Endothelial cell of umbilical vein (primary cell): ENCODE data around the gene FARP1. TPM values are rescaled to one million over a fixed set of nuclear protein-coding genes. Genes with fewer than 3 reads are reported as not detected.

Experiments used
- BruUV-seq: library from RNA; stranded (reverse); fragments of 400-500 nt; replicated peaks from 2 replicates; lab custom pipeline; 2021; lab: Mats Ljungman, UMichigan
- CTCF ChIA-PET: fragments of 300-600, 350-600 bp; sonication (Branson Sonifier 250); formaldehyde crosslinking; loops from one replicate; lab custom pipeline; 2021; ENCODE audit warnings: antibody characterized with exemption, inconsistent platforms; lab: Charles Lee
- POLR2A ChIA-PET: fragments of 300-600, 350-600 bp; sonication (Branson Sonifier 250); formaldehyde crosslinking; loops from one replicate; lab custom pipeline; 2021; ENCODE audit warnings: antibody characterized with exemption, inconsistent platforms; lab: Charles Lee
- DNase-seq: peaks from one replicate; pipeline ENCODE4 v3.0.0-alpha.2; 2011; ENCODE audit warnings: low read depth, low spot score
- FAIRE-seq: peaks from 2 replicates; lab custom pipeline; 2011; peaks lifted over from hg19 to GRCh38; lab: Jason Lieb, UNC
- H2AFZ ChIP-seq: 2 replicates; pipeline ENCODE4 v1.6.0; 2012; ENCODE audit warnings: low read depth, low read length, control low read depth, inconsistent platforms
- H3K27ac ChIP-seq: 2 replicates; pipeline ENCODE4 v1.5.1; 2011; ENCODE audit warnings: low read depth, mild to moderate bottlenecking, control low read depth, low read length, moderate library complexity; ENCODE audit not compliant: insufficient read depth
- H3K27me3 ChIP-seq, 2 experiments: 2 replicates each; pipeline versions ENCODE4 v1.6.0 to v1.6.1; 2011; ENCODE audit warnings: low read length in 2 of 2, mixed read lengths in 1 of 2; ENCODE audit not compliant: control insufficient read depth in 2 of 2, insufficient read depth in 2 of 2
- H3K36me3 ChIP-seq, 2 experiments: 2 replicates in 1 of 2; 3 replicates in 1 of 2; pipeline ENCODE4 v1.5.1; 2011; ENCODE audit warnings: low read length in 2 of 2, mild to moderate bottlenecking in 1 of 2, moderate library complexity in 1 of 2; ENCODE audit not compliant: control insufficient read depth in 2 of 2, insufficient read depth in 2 of 2; ENCODE audit errors: extremely low read depth in 1 of 2
- H3K4me1 ChIP-seq: 3 replicates; pipeline ENCODE4 v1.5.1; 2011; ENCODE audit warnings: mild to moderate bottlenecking, low read length; ENCODE audit not compliant: control insufficient read depth, insufficient read depth; ENCODE audit errors: extremely low read depth
- H3K4me2 ChIP-seq: 2 replicates; pipeline ENCODE4 v1.6.1; 2011; ENCODE audit warnings: low read length, control low read depth, mixed read lengths; ENCODE audit not compliant: insufficient read depth
- H3K4me3 ChIP-seq, 3 experiments: fragments of 200-600 bp in 1 of 3; sonication (generic), shearing (Covaris generic) in 1 of 3; replicated peaks in 1 of 3; 2 replicates each; pipeline ENCODE4 v1.5.1; 2011 to 2016; ENCODE audit warnings: control low read depth in 3 of 3, low read length in 3 of 3, mild to moderate bottlenecking in 2 of 3, inconsistent platforms in 1 of 3, low read depth in 1 of 3, moderate library complexity in 1 of 3; ENCODE audit not compliant: insufficient read depth in 1 of 3
- H3K79me2 ChIP-seq: 2 replicates; pipeline ENCODE4 v1.6.0; 2012; ENCODE audit warnings: low read length, inconsistent platforms; ENCODE audit not compliant: control insufficient read depth, insufficient read depth
- H3K9ac ChIP-seq: replicated peaks from 2 replicates; pipeline ENCODE3; 2011; ENCODE audit warnings: low read length, control low read depth; ENCODE audit not compliant: insufficient read depth; ENCODE audit errors: extremely low read depth
- H3K9me1 ChIP-seq: replicated peaks from 3 replicates; pipeline ENCODE4 v1.6.0; 2011; ENCODE audit warnings: mild to moderate bottlenecking, low read length; ENCODE audit not compliant: control insufficient read depth, insufficient read depth; ENCODE audit errors: extremely low read depth
- H3K9me3 ChIP-seq: replicated peaks from 2 replicates; pipeline ENCODE4 v1.5.1; 2012; ENCODE audit warnings: low read length, inconsistent platforms; ENCODE audit not compliant: control insufficient read depth, insufficient read depth
- H4K20me1 ChIP-seq: replicated peaks from 2 replicates; pipeline ENCODE3; 2011; ENCODE audit warnings: mild to moderate bottlenecking, low read length; ENCODE audit not compliant: control insufficient read depth, insufficient read depth; ENCODE audit errors: extremely low read depth
- CTCF ChIP-seq, 2 donors: IDR thresholded peaks; 1 replicate in 1 of 2; 2 replicates in 1 of 2; pipeline ENCODE4 v1.5.1; 2011; ENCODE audit warnings: low read length in 2 of 2, mild to moderate bottlenecking in 2 of 2, moderate library complexity in 2 of 2, control low read depth in 1 of 2, inconsistent platforms in 1 of 2, low read depth in 1 of 2; ENCODE audit not compliant: insufficient read depth in 1 of 2; ENCODE audit errors: extremely low read depth in 1 of 2
- FOS ChIP-seq: IDR thresholded peaks from 2 replicates; pipeline ENCODE4 v1.6.1; 2011; ENCODE audit warnings: mild to moderate bottlenecking, low read length, moderate library complexity, borderline replicate concordance; ENCODE audit not compliant: insufficient read depth
- GATA2 ChIP-seq: IDR thresholded peaks from 2 replicates; pipeline ENCODE4 v1.7.0; 2011; ENCODE audit warnings: low read depth, mild to moderate bottlenecking, moderate library complexity, mixed read lengths, low read length; ENCODE audit not compliant: insufficient read length, insufficient read depth
- MAX ChIP-seq: IDR thresholded peaks from 2 replicates; pipeline ENCODE4 v1.6.1; 2011; ENCODE audit not compliant: insufficient read depth, insufficient read length
- dilution Hi-C: fragments of 300-500 bp; cut with MboI; formaldehyde crosslinking; loops from one replicate; pipeline ENCODE4 v1.15.0; 2019; ENCODE audit warnings: low sequenced_read_pairs; ENCODE audit not compliant: extremely low pct_ligation_motif_present
- intact Hi-C: fragments of 100-400 bp; cut with micrococcal nuclease; formaldehyde crosslinking; loops from one replicate; pipeline ENCODE4 v1.10.0; 2022
- polyA plus RNA-seq, 4 experiments: library from polyadenylated mRNA; depleted of rRNA in 3 of 4; stranded (reverse) in 3 of 4; unstranded in 1 of 4; fragments of >200 nt; gene quantifications; 2 replicates each; pipeline versions ENCODE4 v1.2.1 to v1.2.3, GENCODE V29; 2011 to 2012; ENCODE audit warnings: missing spikeins in 1 of 4
- total RNA-seq: library from RNA; stranded (reverse); gene quantifications from 2 replicates; pipeline ENCODE4 v1.2.3, GENCODE V29; 2021

Gene FARP1
- total and polyA plus RNA-seq, 2 donors (not counting 3 experiments of a cell fraction or from before 2014, with no cell fraction given): 19.0 to 77.7 TPM

GRCh38 chr13:98503175-98504028 lies 360.5 kb downstream of the FARP1 start:
- CTCF ChIA-PET: interaction anchor here (1.7 to 1.8 kb wide), 3 partner anchors 13 to 19 kb away, joined by 6 to 8 read pairs (median 7); no protein-coding TSS in a partner anchor
- H4K20me1 ChIP-seq: no peaks in the 10 kb centered on the region
- peaks cover 52% of the 10 kb centered on the region for H3K4me1 ChIP-seq
- peaks cover 2 to 8% of the 10 kb centered on the region in 2 experiments for H3K36me3 ChIP-seq
- H3K27me3 ChIP-seq: no peaks in the 10 kb centered on the region
- H3K9me1 ChIP-seq: no peaks in the 10 kb centered on the region
- TF ChIP-seq MAX: no peak
- no peak for TF ChIP-seq CTCF (IDR thresholded peaks at IDR 0.05; ENCODE audit: extremely low read depth in 1 of 2, insufficient read depth in 1 of 2, low read depth in 1 of 2, low read length in 2 of 2)
- no peak for TF ChIP-seq FOS
- TF ChIP-seq GATA2: no peak
- DNase-seq (no peak), FAIRE-seq (no peak)
- no TSS peak for BruUV-seq
- intact Hi-C loops: no loop called here
- no peak overlapping the region for H3K4me2 ChIP-seq
- H3K9me3 ChIP-seq: no peaks in the 10 kb centered on the region
- no peak overlapping the region for H3K27ac ChIP-seq
- H3K79me2 ChIP-seq: peaks cover 85% of the 10 kb centered on the region
- POLR2A ChIA-PET: interaction anchor here (1.4 kb wide), 1 partner anchor 19 kb away, joined by 3 read pairs; no protein-coding TSS in a partner anchor
- H2AFZ ChIP-seq: no peak overlapping the region
- no peak overlapping the region for H3K4me3 ChIP-seq
- H3K9ac ChIP-seq: no peak overlapping the region
- dilution Hi-C loops: loop anchor here (10.0 kb wide), 1 partner anchor 81 kb away; no protein-coding TSS in a partner anchor
